ENCODE measurements around the gene ELMOD3.

The ELMOD3 gene

GRCh38 chr2:85435220-85435958 is 80.8 kb downstream of the ELMOD3 start:
- TF ChIP-seq CTCF (IDR thresholded peaks at IDR 0.05; ENCODE audit: insufficient read depth, low read depth, low read length, missing control alignments), result no peak
- no peak overlapping the region for H3K4me3 ChIP-seq (ENCODE audit: low read depth, low read length)
- no peak for DNase-seq (ENCODE audit: low read depth)

- TF ChIP-seq CTCF (IDR thresholded peaks at IDR 0.05; ENCODE audit: insufficient read depth, low read depth, low read length, missing control alignments), result no peak
- DNase-seq (ENCODE audit: low read depth), result no peak
- no peak overlapping the region for H3K4me3 ChIP-seq (ENCODE audit: low read depth, low read length)
These were observed 81.6 kb downstream of the ELMOD3 start for GRCh38 chr2:85435981-85436835.

GRCh38 chr2:85436836-85437487 is 82.4 kb downstream of the ELMOD3 start:
- no peak for TF ChIP-seq CTCF (IDR thresholded peaks at IDR 0.05; ENCODE audit: insufficient read depth, low read depth, low read length, missing control alignments)
- peak overlapping the region; percentile 47; the same call in 1 of the 2 replicates for H3K4me3 ChIP-seq (ENCODE audit: low read depth, low read length)
- DNase-seq (ENCODE audit: low read depth), result no peak

GRCh38 chr2:85437488-85438200 is 83.1 kb downstream of the ELMOD3 start:
- DNase-seq (ENCODE audit: low read depth), result peak; percentile 82
- no peak for TF ChIP-seq CTCF (IDR thresholded peaks at IDR 0.05; ENCODE audit: insufficient read depth, low read depth, low read length, missing control alignments)
- peak overlapping the region; percentile 47 for H3K4me3 ChIP-seq (ENCODE audit: low read depth, low read length)

GRCh38 chr2:85438201-85439024 is 83.8 kb downstream of the ELMOD3 start:
- DNase-seq (ENCODE audit: low read depth), result no peak
- H3K4me3 ChIP-seq (ENCODE audit: low read depth, low read length), result peak overlapping the region; percentile 47
- no peak for TF ChIP-seq CTCF (IDR thresholded peaks at IDR 0.05; ENCODE audit: insufficient read depth, low read depth, low read length, missing control alignments)

Data from GM12865 (cell line).